ENCODE measurements around the gene GPC2. TPM values are rescaled to one million over a fixed set of nuclear protein-coding genes. Genes with fewer than 3 reads are reported as not detected.

The GPC2 gene
- total and polyA plus RNA-seq, 2 experiments from 2014 or later: 32.1 to 47.9 TPM

DNA sequence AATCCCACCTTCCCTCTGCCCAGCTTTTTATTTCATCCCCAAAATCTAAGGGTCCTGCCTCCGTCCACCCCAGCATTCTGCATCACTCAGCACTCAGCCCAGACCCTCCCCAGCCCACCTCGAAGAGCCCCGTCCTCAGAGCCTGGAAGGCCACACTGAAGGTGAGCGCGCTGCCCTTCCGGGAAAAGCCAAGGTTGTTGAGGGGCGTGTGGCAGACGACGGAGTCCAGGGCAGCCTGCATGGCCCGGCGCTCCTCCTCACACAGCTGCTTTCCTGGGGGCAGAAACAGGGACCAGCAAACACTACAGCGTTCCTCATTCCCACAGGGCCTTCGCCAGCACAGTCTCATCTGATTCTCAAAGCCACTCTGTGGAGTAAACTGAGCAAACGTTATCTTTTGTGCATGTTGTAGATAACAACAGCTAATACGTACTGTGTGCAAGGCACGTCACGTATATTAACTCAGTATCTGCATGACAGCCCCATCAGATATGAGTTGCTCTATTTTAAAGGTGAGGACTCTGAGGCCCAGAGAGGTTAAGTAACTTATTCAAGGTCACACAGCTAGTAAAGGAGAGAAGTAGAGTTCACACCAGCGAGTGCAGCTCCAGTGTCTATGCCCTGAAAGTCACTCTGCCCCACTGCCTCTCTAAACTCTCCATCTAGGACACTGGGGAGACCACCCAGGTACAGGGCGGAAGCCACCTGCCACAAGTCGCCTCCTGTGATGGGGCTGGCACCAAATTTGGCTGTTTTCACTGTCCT, 21.4 kb downstream of the GPC2 start:
- Histone ChIP-seq H3K36me3 (peaks cover 19% of the 10 kb centered on the region), H3K27ac (no peak overlapping the region), H3K4me3 (no peak overlapping the region), H3K9me3 (ENCODE audit: low read depth) (no peaks in the 10 kb centered on the region), H3K27me3 (no peaks in the 10 kb centered on the region), H3K4me1 (ENCODE audit: low read depth) (peaks cover 6% of the 10 kb centered on the region)
- DNase-seq (ENCODE audit: low read depth in 1 of 2, low spot score in 1 of 2): no peak
- TF ChIP-seq, protein P1, sequence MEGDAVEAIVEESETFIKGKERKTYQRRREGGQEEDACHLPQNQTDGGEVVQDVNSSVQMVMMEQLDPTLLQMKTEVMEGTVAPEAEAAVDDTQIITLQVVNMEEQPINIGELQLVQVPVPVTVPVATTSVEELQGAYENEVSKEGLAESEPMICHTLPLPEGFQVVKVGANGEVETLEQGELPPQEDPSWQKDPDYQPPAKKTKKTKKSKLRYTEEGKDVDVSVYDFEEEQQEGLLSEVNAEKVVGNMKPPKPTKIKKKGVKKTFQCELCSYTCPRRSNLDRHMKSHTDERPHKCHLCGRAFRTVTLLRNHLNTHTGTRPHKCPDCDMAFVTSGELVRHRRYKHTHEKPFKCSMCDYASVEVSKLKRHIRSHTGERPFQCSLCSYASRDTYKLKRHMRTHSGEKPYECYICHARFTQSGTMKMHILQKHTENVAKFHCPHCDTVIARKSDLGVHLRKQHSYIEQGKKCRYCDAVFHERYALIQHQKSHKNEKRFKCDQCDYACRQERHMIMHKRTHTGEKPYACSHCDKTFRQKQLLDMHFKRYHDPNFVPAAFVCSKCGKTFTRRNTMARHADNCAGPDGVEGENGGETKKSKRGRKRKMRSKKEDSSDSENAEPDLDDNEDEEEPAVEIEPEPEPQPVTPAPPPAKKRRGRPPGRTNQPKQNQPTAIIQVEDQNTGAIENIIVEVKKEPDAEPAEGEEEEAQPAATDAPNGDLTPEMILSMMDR (IDR thresholded peaks at IDR 0.05; ENCODE audit: low read depth, low read length): no peak

DNA sequence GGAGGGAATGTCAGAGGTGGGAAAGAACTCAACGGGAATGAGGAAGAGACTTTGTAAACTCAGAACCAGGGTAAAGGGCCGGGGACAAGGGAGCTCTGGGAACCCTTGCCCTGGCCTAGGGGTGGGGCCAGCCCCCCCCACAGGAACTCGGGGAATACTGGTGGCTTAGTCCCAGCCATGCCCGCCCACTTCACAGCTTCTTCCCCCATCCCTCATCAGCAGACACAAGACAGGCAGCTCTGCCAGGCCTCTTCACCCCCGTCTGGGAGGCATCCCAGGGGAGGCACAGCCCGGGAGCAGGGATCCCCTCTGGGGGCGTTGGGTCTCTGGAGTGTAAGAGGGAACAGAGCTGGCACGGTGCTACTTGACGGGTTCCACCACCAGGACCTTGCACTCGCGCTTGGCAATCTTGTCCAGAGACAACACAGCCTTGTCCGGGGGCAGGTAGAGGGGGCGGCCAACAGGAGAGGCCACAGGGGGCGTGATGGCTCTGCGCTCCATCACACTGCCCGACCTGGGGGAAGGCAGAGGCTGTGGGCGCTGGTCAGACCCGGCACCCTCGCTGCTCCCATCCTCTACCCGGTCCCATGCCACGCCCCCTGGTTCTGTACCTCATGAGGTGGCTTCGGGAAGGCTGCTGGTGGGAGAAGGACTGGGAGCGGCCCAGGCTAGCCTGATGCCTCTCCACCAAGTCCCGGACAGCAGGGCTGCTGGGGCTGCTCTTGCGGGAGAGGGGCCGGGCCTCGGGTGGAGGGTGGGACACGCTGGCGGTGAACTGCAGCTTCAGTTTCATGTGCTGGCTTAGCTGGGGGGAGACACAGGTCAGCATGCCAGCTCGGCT, 22.3 kb downstream of the GPC2 start:
- no peak for DNase-seq (ENCODE audit: low read depth in 1 of 2, low spot score in 1 of 2)
- H3K4me3 ChIP-seq: no peak overlapping the region
- TF ChIP-seq, protein P1 (IDR thresholded peaks at IDR 0.05; ENCODE audit: low read depth, low read length): no peak
- H3K36me3 ChIP-seq: peaks cover 19% of the 10 kb centered on the region
- peak overlapping the region; percentile 50 for H3K27ac ChIP-seq
- H3K27me3 ChIP-seq: no peaks in the 10 kb centered on the region
- no peaks in the 10 kb centered on the region for H3K9me3 ChIP-seq (ENCODE audit: low read depth)
- H3K4me1 ChIP-seq (ENCODE audit: low read depth): peaks cover 6% of the 10 kb centered on the region

DNA sequence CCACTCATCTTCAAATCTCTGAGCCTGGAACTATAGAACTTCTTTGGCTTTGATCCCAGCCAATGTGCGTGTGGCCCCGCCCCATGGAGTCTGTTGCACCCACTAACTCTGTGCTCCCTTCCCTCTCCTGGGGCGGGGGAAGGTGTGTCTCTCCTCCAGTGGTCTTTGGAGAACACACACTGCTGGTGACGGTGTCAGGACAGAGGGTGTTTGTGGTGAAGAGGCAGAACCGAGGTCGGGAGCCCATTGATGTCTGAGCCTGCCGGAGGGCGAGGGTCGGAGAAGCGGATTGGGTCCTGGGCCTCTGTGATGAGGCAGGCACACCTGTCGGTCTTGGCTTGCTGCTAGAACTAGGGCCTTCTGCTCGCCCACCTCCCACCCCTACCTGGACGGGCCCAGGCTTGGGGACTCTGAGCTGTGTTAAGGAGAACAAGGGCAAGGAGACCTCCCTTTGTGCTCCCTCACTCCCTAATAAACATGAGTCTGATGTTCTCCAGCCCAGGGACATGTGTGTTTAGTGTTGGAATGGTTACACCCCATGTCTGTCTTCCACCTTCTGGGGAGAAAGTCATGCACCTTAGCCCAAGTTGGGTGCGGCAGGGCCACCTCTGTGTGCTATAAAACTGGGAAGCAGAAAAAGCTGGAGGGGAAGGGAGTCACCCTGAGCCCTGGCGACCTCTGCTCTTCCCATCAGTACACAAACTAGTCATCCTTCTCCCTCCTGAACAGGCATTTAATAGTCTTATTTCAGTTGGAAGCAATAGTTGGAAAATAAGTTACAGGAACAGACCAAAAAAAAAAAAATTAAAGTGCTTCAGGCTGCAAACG, 23.3 kb downstream of the GPC2 start:
- TF ChIP-seq, protein P1 (IDR thresholded peaks at IDR 0.05; ENCODE audit: low read depth, low read length): no peak
- DNase-seq (ENCODE audit: low read depth in 1 of 2, low spot score in 1 of 2): no peak
- H3K4me3 ChIP-seq: no peak overlapping the region
- peak overlapping the region; percentile 56 for H3K27ac ChIP-seq
- H3K36me3 ChIP-seq: peaks cover 19% of the 10 kb centered on the region
- H3K27me3 ChIP-seq: no peaks in the 10 kb centered on the region
- no peaks in the 10 kb centered on the region for H3K9me3 ChIP-seq (ENCODE audit: low read depth)
- H3K4me1 ChIP-seq (ENCODE audit: low read depth): peaks cover 6% of the 10 kb centered on the region

DNA sequence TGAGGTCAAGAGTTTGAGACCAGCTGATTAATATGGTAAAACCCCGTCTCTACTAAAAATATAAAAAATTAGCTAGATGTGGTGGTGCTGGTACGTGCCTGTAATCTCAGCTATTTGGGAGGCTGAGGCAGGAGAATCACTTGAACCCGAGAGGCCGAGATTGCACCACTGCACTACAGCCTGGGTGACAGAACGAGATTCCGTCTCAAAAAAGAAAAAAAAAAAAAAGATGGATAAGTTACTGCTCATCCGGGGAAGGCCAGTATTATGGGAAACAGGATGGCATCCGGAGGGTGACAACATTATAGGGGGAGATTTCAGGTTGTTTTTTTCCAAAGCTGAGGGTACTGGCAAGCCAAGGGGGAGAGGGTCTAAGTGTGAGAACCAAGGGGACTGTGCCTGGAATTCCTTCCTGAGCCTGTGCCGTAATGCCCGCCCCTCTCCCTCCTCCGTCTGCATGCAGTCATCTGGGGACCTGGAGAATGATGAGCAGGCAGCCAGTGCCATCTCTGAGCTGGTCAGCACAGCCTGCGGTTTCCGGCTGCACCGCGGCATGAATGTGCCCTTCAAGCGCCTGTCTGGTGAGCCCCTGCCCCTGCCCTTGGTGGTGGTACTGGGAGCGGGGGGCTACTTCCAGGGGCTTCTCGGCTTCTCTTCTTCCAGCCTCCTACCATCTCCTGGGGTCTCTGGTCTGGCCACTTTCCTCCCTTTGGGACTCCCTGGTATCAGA, 24.1 kb downstream of the GPC2 start:
- no peak overlapping the region for H3K4me3 ChIP-seq
- H3K9me3 ChIP-seq (ENCODE audit: low read depth): no peaks in the 10 kb centered on the region
- no peaks in the 10 kb centered on the region for H3K27me3 ChIP-seq
- no peak for DNase-seq (ENCODE audit: low read depth in 1 of 2, low spot score in 1 of 2)
- H3K27ac ChIP-seq: no peak overlapping the region
- peaks cover 19% of the 10 kb centered on the region for H3K36me3 ChIP-seq
- peaks cover 6% of the 10 kb centered on the region for H3K4me1 ChIP-seq (ENCODE audit: low read depth)
- TF ChIP-seq, protein P1 (IDR thresholded peaks at IDR 0.05; ENCODE audit: low read depth, low read length): no peak

DNA sequence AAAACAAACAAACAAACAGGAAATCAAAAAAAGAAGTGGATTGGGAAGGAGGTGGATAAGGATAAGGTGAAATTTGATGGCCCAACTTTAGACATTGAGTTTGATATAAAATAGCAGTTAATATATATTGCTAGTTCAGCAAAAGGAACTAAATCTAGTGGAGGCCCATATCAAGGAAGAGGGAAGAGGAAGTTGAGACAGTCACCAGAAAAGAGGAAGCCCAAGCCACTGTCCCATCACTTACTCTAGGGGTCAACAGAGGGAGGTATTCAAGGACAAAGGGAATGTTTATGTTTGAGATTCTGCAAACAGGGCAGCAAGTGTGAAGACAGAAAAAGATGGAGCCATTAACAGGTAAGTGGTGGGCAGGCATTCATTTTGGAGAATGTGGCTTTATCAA, 24.8 kb downstream of the GPC2 start:
- DNase-seq (ENCODE audit: low read depth in 1 of 2, low spot score in 1 of 2): no peak
- Histone ChIP-seq H3K36me3 (peaks cover 19% of the 10 kb centered on the region), H3K27me3 (no peaks in the 10 kb centered on the region), H3K27ac (no peak overlapping the region), H3K4me1 (ENCODE audit: low read depth) (peaks cover 2% of the 10 kb centered on the region), H3K4me3 (no peak overlapping the region), H3K9me3 (ENCODE audit: low read depth) (no peaks in the 10 kb centered on the region)
- TF ChIP-seq, protein P1 (IDR thresholded peaks at IDR 0.05; ENCODE audit: low read depth, low read length): no peak
